Natural killer cell (primary cell): ENCODE data around the gene FBXO42. TPM values are rescaled to one million over a fixed set of nuclear protein-coding genes. Genes with fewer than 3 reads are reported as not detected.

Source experiments
- ATAC-seq, 3 donors: fragments of 150-1000 bp in 2 of 3; fragments of 200-7000 bp in 1 of 3; cut with Tn5 transposase; 1 replicate in 1 of 3; 2 replicates in 2 of 3; pipeline ENCODE4 v1.10.0; 2021; ENCODE audit warnings: mild to moderate bottlenecking in 2 of 3, moderate library complexity in 2 of 3
- DNase-seq, 2 donors: peaks; one replicate each; pipeline versions ENCODE4 v3.0.0 to v3.0.0-alpha.2; 2013 to 2021; ENCODE audit warnings: mixed read lengths in 1 of 2
- H3K27ac ChIP-seq: one replicate; pipeline ENCODE4 v1.5.1; 2013; ENCODE audit warnings: mild to moderate bottlenecking, low read length
- H3K27me3 ChIP-seq: one replicate; pipeline ENCODE4 v1.6.1; 2013; ENCODE audit warnings: low read length; ENCODE audit not compliant: control insufficient read depth, insufficient read depth
- H3K36me3 ChIP-seq: one replicate; pipeline ENCODE4 v1.6.1; 2013; ENCODE audit warnings: low read length; ENCODE audit not compliant: control insufficient read depth, insufficient read depth
- H3K4me1 ChIP-seq: one replicate; pipeline ENCODE4 v1.6.1; 2013; ENCODE audit warnings: low read length; ENCODE audit not compliant: control insufficient read depth, insufficient read depth
- H3K4me3 ChIP-seq: one replicate; pipeline ENCODE4 v1.5.1; 2013; ENCODE audit warnings: low read length
- H3K9me3 ChIP-seq: one replicate; pipeline ENCODE4 v1.6.1; 2013; ENCODE audit warnings: low read length; ENCODE audit not compliant: control insufficient read depth, insufficient read depth
- H3K27ac Mint-ChIP-seq, 2 donors: one replicate each; pipeline ENCODE4 v1.8.0; 2022; ENCODE audit warnings: mild to moderate bottlenecking in 2 of 2, mixed read lengths in 2 of 2, moderate library complexity in 1 of 2
- H3K27me3 Mint-ChIP-seq, 2 donors: one replicate each; pipeline ENCODE4 v1.8.0; 2022; ENCODE audit warnings: low read depth in 2 of 2, mixed read lengths in 2 of 2
- H3K36me3 Mint-ChIP-seq: one replicate; pipeline ENCODE4 v1.8.0; 2022; ENCODE audit warnings: mixed read lengths
- H3K4me1 Mint-ChIP-seq, 2 donors: one replicate each; pipeline ENCODE4 v1.8.0; 2022; ENCODE audit warnings: mixed read lengths in 2 of 2
- H3K4me3 Mint-ChIP-seq: one replicate; pipeline ENCODE4 v1.8.0; 2022; ENCODE audit warnings: mild to moderate bottlenecking, moderate library complexity, mixed read lengths
- H3K9me3 Mint-ChIP-seq, 2 donors: one replicate each; pipeline ENCODE4 v1.8.0; 2022; ENCODE audit warnings: mixed read lengths in 2 of 2
- WGBS: methylation state at CpG from one replicate; pipeline ENCODE4 v1.1.7; 2013; ENCODE audit warnings: missing lambda C conversion rate; ENCODE audit not compliant: insufficient coverage; 5-methylcytosine and 5-hydroxymethylcytosine counted together
- intact Hi-C: fragments of 100-400 bp; cut with micrococcal nuclease; formaldehyde crosslinking; loops from one replicate; pipeline ENCODE4 v1.14.2; 2022
- total RNA-seq, 4 donors: library from RNA; stranded (reverse); fragments of 120-200 nt in 1 of 4; gene quantifications; one replicate each; pipeline versions ENCODE4 v1.2.3 to v1.2.4, GENCODE V29; 2013 to 2022
- TF ChIP-seq, protein P1 (sequence below): fragments of 200-600 bp; IDR thresholded peaks from one replicate; pipeline ENCODE4 v1.8.0; 2022; ENCODE audit warnings: antibody characterized with exemption

FBXO42 gene
- total RNA-seq, 3 donors from 2014 or later (not counting 1 experiment from before 2014, with no cell fraction given): 19.5 to 24.5 (median 24.1) TPM

DNA sequence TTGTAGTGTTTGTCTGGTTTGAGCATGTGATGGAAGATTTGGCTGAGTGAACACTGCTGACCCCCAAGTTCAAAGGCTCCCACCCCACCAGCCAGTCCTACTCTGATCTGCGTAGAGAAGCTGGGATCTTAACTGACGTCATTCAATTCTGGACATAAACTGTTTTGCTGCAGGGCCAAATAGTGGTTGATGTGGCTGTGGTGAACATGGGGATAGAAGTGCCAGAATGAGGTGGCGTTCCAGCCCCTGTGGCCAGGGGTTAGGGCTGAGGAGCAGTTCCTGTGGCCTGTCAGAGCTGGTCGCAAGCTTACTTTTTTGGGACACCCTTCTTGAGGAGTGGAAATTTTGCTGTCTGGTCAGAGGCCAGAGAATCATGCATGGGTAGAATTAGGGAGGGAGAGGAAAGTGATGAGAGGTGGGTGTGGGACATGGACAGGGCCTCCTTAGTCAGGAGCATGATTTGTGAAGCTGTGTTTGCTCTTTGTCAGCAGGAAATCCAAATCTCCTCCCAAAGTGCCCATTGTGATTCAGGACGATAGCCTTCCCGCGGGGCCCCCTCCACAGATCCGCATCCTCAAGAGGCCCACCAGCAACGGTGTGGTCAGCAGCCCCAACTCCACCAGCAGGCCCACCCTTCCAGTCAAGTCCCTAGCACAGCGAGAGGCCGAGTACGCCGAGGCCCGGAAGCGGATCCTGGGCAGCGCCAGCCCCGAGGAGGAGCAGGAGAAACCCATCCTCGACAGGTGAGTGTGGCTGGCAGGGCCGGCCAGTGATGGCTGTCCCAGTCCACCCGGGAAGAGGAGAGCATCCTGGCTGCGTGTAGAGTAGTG is 40.7 kb upstream of the FBXO42 start:
- peaks cover 43% of the 10 kb centered on the region for H3K4me1 ChIP-seq
- H3K36me3 ChIP-seq: peaks cover 43% of the 10 kb centered on the region
- no peak overlapping the region for H3K4me3 ChIP-seq
- no peaks in the 10 kb centered on the region for H3K9me3 ChIP-seq
- Mint-ChIP-seq H3K27me3 (no peaks in the 10 kb centered on the region), H3K36me3 (no peaks in the 10 kb centered on the region), H3K4me3 (peak overlapping the region; percentile 37), H3K9me3 (no peaks in the 10 kb centered on the region), H3K27ac (peak overlapping the region; percentile 73 to 84), H3K4me1 (peaks cover 44 to 47% of the 10 kb centered on the region in 2 donors)
- no peak overlapping the region for H3K27ac ChIP-seq
- WGBS: 86% methylated on average over 21 of the region's 21 CpGs
- TF ChIP-seq, protein P1, sequence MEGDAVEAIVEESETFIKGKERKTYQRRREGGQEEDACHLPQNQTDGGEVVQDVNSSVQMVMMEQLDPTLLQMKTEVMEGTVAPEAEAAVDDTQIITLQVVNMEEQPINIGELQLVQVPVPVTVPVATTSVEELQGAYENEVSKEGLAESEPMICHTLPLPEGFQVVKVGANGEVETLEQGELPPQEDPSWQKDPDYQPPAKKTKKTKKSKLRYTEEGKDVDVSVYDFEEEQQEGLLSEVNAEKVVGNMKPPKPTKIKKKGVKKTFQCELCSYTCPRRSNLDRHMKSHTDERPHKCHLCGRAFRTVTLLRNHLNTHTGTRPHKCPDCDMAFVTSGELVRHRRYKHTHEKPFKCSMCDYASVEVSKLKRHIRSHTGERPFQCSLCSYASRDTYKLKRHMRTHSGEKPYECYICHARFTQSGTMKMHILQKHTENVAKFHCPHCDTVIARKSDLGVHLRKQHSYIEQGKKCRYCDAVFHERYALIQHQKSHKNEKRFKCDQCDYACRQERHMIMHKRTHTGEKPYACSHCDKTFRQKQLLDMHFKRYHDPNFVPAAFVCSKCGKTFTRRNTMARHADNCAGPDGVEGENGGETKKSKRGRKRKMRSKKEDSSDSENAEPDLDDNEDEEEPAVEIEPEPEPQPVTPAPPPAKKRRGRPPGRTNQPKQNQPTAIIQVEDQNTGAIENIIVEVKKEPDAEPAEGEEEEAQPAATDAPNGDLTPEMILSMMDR: no peak
- intact Hi-C loops: no loop called here
- ATAC-seq: peak in 1 of 3 donors; percentile 29
- DNase-seq: no peak
- H3K27me3 ChIP-seq: no peaks in the 10 kb centered on the region

DNA sequence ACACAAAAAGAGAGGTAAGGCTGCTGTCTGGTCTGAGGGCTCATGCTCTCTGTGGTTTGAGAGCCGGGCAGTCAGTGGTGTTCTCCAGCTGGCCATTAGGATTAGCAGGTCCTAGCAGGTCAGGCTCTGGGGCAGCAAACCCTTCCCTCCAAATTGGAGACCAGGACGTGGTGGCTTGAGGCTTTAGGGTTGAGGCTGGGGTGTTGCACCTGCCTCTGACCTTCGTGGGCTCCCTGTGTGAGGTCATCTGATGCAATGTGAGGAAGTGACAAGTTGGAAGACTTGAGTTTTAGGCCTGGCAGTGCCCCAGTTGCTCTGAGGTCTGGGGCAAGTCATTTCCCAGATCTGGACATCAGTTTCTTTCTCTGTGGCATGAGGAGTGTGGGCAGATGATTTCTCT is 39.1 kb upstream of the FBXO42 start:
- peak overlapping the region; percentile 73 to 84 for H3K27ac Mint-ChIP-seq
- H3K27me3 ChIP-seq: no peaks in the 10 kb centered on the region
- WGBS: 27% methylated on average over 3 of the region's 3 CpGs
- ATAC-seq (peak; percentile 41 to 54 (median 54)), DNase-seq (no peak)
- no peak overlapping the region for H3K4me3 ChIP-seq
- H3K4me1 Mint-ChIP-seq: peaks cover 56 to 58% of the 10 kb centered on the region in 2 donors
- TF ChIP-seq, protein P1: no peak
- no peaks in the 10 kb centered on the region for H3K27me3 Mint-ChIP-seq
- H3K9me3 ChIP-seq: no peaks in the 10 kb centered on the region
- H3K27ac ChIP-seq: no peak overlapping the region
- H3K4me1 ChIP-seq: peaks cover 57% of the 10 kb centered on the region
- peaks cover 28% of the 10 kb centered on the region for H3K36me3 ChIP-seq
- H3K4me3 Mint-ChIP-seq: peak overlapping the region; percentile 37
- intact Hi-C loops: no loop called here
- no peaks in the 10 kb centered on the region for H3K36me3 Mint-ChIP-seq
- no peaks in the 10 kb centered on the region for H3K9me3 Mint-ChIP-seq

DNA sequence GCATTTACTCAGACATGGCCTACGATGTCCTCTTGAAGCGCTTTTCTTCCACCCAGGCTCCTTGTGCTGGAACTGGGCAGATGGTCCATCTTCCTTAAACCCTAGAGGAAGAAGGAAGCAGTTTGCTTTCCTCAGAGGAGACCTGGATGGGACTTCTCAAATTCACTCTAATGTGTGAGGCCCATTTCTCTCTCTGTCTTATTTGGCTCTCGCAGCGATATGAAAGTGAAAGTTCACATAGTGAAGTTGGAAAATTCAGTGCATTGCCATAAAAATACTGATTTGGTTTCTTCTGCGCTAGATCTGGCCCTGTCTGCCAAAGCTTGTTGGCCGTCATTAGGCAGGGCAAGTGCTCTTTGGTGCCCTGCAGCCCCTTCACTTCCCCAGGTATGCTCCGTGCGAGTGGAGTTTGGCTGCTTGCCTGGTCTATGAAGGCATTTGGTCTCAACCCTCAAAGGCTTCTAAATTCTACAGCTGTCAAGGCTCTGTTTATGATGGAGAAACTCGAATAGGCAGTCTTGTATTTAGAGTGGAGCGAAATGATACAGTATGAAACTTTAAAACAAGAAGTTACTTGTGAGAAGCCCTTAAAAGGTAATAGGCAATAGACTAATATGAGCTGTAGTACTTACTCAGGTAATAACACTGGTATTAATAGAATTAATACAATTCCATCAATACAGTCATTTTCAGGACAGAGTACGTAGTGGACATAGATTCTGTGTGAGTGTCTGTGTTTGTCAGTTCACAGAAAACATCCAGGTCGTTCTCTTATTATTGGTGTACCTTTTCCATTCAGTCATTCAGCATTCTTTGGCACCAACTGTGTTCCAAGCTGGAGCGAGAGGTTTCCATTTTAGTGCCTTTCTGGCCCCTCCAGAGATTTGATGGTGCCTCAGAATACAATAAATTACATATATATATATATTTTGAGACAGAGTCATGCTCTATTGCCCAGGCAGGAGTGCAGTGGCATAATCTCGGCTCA is 35.2 kb upstream of the FBXO42 start:
- Mint-ChIP-seq H3K4me1 (peaks cover 75 to 77% of the 10 kb centered on the region in 2 donors), H3K9me3 (no peaks in the 10 kb centered on the region), H3K27me3 (no peaks in the 10 kb centered on the region), H3K4me3 (peak overlapping the region; percentile 82), H3K36me3 (no peaks in the 10 kb centered on the region), H3K27ac (peak overlapping the region; percentile 88 to 89)
- Histone ChIP-seq H3K4me1 (peaks cover 63% of the 10 kb centered on the region), H3K36me3 (no peaks in the 10 kb centered on the region), H3K27ac (peak overlapping the region; percentile 67), H3K4me3 (no peak overlapping the region), H3K9me3 (no peaks in the 10 kb centered on the region), H3K27me3 (no peaks in the 10 kb centered on the region)
- intact Hi-C loops: no loop called here
- DNase-seq: peak in 1 of 2 donors; percentile 39
- 47% methylated on average over 14 of the region's 14 CpGs for WGBS
- TF ChIP-seq, protein P1: no peak
- peak; percentile 39 to 56 (median 45) for ATAC-seq
